Measurements from ENCODE around the gene CALML3.
"Not testable (repeated sequence)": the region's sequence is repeated elsewhere in the genome, so short reads cannot be mapped to it uniquely, and the experiment has no call there.

CALML3 gene

GRCh38 chr10:5557040-5557721 lies 32.4 kb downstream of the CALML3 start:
- DNase-seq (ENCODE audit: low spot score): no peak

- DNase-seq (ENCODE audit: low spot score): no peak
These were observed 33.3 kb downstream of the CALML3 start for GRCh38 chr10:5557799-5558771.

GRCh38 chr10:5559022-5559421 lies 34.3 kb downstream of the CALML3 start:
- not testable (repeated sequence) for DNase-seq (ENCODE audit: low spot score)

- no peak for DNase-seq (ENCODE audit: low spot score)
These were observed 34.9 kb downstream of the CALML3 start for GRCh38 chr10:5559642-5560141.

- DNase-seq (ENCODE audit: low spot score): no peak
These were observed 35.5 kb downstream of the CALML3 start for GRCh38 chr10:5560142-5560816.

GRCh38 chr10:5560817-5561703 lies 36.3 kb downstream of the CALML3 start:
- DNase-seq (ENCODE audit: low spot score): no peak

- no peak for DNase-seq (ENCODE audit: low spot score)
These were observed 37.2 kb downstream of the CALML3 start for GRCh38 chr10:5561704-5562645.

GRCh38 chr10:5563321-5563961 lies 38.7 kb downstream of the CALML3 start:
- no peak for DNase-seq (ENCODE audit: low spot score)

GRCh38 chr10:5563991-5564536 lies 39.3 kb downstream of the CALML3 start:
- DNase-seq (ENCODE audit: low spot score): peak; percentile 27

- no peak for DNase-seq (ENCODE audit: low spot score)
These were observed 39.9 kb downstream of the CALML3 start for GRCh38 chr10:5564537-5565204.

- no peak for DNase-seq (ENCODE audit: low spot score)
These were observed 40.4 kb downstream of the CALML3 start for GRCh38 chr10:5565205-5565545.

GRCh38 chr10:5565671-5566581 lies 41.2 kb downstream of the CALML3 start:
- no peak for DNase-seq (ENCODE audit: low spot score)

GRCh38 chr10:5566614-5567013 lies 41.9 kb downstream of the CALML3 start:
- no peak for DNase-seq (ENCODE audit: low spot score)

GRCh38 chr10:5567477-5567876 lies 42.7 kb downstream of the CALML3 start:
- DNase-seq (ENCODE audit: low spot score): no peak

- DNase-seq (ENCODE audit: low spot score): no peak
These were observed 44.2 kb downstream of the CALML3 start for GRCh38 chr10:5568984-5569383.

- no peak for DNase-seq (ENCODE audit: low spot score)
These were observed 44.8 kb downstream of the CALML3 start for GRCh38 chr10:5569568-5569967.

- no peak for DNase-seq (ENCODE audit: low spot score)
These were observed 45.4 kb downstream of the CALML3 start for GRCh38 chr10:5570007-5570655.

Data from hematopoietic multipotent progenitor cell treated with erythropoietin and hydrocortisone succinate and interleukin-3 and kit ligand, for 15 days (in vitro differentiated cells).